ENCODE data around the gene FKBP2.

FKBP2 gene

DNA sequence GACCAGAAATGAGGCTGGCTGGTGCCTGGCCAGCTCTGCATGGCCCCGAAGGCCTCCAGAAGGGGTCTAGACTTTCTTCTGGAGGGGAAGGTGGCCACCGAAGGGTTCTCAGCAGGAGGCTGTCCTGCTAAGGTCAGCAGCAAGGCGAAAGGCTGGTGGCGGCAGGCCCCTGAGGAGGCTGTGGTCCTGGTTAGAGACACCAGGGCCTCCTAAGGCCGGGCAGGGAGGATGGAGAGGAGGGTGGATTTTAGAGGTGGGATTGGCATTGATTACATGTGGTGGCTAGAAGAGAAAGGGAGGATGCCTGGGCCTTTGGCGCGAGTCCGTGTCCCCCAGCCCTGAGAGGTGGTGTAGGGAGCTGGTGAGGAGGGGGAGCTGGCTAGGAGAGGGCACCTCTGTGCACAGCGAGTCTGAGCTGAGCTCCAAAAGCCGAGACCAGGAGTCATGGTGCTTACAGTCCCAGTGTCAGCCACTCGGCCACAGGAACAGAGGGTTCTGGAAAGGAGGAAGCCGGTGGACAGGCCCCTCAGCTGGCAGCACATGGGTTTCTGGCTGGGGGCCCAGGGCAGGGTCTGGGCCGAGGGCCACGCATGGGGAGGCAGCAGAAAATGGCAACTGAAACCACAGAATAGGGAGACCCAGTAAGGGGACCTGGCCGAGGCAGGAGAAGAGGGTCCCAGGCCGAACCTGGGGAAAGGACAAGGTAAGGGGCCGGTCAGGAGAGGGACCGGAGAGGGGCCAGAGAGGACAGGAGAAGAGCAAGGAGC, 31.9 kb upstream of the FKBP2 start:
- peak overlapping the region; percentile 91 for H3K27ac Mint-ChIP-seq
- no peaks in the 10 kb centered on the region for H3K9me3 Mint-ChIP-seq
- intact Hi-C loops (cut with micrococcal nuclease), result no loop called here
- H3K4me1 Mint-ChIP-seq (ENCODE audit: low read depth), result peaks cover 76% of the 10 kb centered on the region
- H3K27me3 Mint-ChIP-seq, result no peaks in the 10 kb centered on the region
- H3K36me3 Mint-ChIP-seq (ENCODE audit: low read depth), result peaks cover 85% of the 10 kb centered on the region
- peak overlapping the region; percentile 92 for H3K4me3 Mint-ChIP-seq

GRCh38 chr11:64209563-64209843, 31.4 kb upstream of the FKBP2 start:
- peak overlapping the region; percentile 92 for H3K4me3 Mint-ChIP-seq
- no peaks in the 10 kb centered on the region for H3K27me3 Mint-ChIP-seq

DNA sequence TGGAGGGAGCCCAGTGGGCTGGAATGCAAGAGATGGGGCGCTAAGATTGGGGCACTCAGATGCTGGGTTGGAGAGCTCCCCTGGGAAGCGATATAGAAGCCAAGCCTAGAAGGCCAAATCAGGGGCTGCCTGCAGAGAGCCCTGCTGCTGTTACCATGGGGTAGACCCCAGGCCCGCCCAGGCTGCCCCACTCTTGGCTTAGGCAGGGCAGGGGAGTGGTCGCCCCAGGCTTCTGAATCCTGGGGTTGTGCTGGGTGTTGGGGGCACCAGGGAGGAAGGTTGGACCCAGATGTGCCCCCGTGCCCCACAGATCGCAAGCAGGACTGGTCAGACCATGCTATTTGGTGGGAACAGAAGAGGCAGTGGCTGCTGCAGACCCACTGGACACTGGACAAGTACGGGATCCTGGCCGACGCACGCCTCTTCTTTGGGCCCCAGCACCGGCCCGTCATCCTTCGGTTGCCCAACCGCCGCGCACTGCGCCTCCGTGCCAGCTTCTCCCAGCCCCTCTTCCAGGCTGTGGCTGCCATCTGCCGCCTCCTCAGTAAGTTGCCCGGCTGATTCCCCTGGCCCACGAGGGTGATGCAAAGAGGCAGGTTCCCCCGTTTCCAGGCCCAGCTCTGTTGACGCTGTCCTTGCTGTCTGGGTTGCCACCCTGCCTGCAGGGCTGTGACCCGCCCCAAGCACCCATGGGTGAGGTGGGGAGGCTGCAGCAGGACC, 30.4 kb upstream of the FKBP2 start:
- H3K27ac Mint-ChIP-seq, result peak overlapping the region; percentile 15
- peaks cover 90% of the 10 kb centered on the region for H3K36me3 Mint-ChIP-seq (ENCODE audit: low read depth)
- H3K4me3 Mint-ChIP-seq, result no peak overlapping the region
- no peaks in the 10 kb centered on the region for H3K9me3 Mint-ChIP-seq
- H3K27me3 Mint-ChIP-seq, result no peaks in the 10 kb centered on the region
- peaks cover 67% of the 10 kb centered on the region for H3K4me1 Mint-ChIP-seq (ENCODE audit: low read depth)
- intact Hi-C loops (cut with micrococcal nuclease), result no loop called here

More at GRCh38 chr11:64209563-64209843, 31.4 kb upstream of the FKBP2 start:
- intact Hi-C loops (cut with micrococcal nuclease), result no loop called here
- Mint-ChIP-seq H3K9me3 (no peaks in the 10 kb centered on the region), H3K4me1 (ENCODE audit: low read depth) (peaks cover 70% of the 10 kb centered on the region), H3K27ac (peak overlapping the region; percentile 91), H3K36me3 (ENCODE audit: low read depth) (peaks cover 85% of the 10 kb centered on the region)

GRCh38 chr11:64211181-64211872, 29.6 kb upstream of the FKBP2 start:
- peaks cover 99% of the 10 kb centered on the region for H3K36me3 Mint-ChIP-seq (ENCODE audit: low read depth)
- H3K4me1 Mint-ChIP-seq (ENCODE audit: low read depth), result peaks cover 59% of the 10 kb centered on the region

GRCh38 chr11:64216879-64217278, 24.0 kb upstream of the FKBP2 start:
- intact Hi-C loops (cut with micrococcal nuclease), result no loop called here
- Mint-ChIP-seq H3K27ac (no peak overlapping the region), H3K9me3 (no peaks in the 10 kb centered on the region), H3K4me3 (no peak overlapping the region), H3K27me3 (no peaks in the 10 kb centered on the region), H3K36me3 (ENCODE audit: low read depth) (peaks cover 100% of the 10 kb centered on the region), H3K4me1 (ENCODE audit: low read depth) (peaks cover 30% of the 10 kb centered on the region)

More at GRCh38 chr11:64211181-64211872, 29.6 kb upstream of the FKBP2 start:
- intact Hi-C loops (cut with micrococcal nuclease), result no loop called here
- H3K27me3 Mint-ChIP-seq, result no peaks in the 10 kb centered on the region
- H3K9me3 Mint-ChIP-seq, result no peaks in the 10 kb centered on the region
- peak overlapping the region; percentile 10 for H3K27ac Mint-ChIP-seq
- no peak overlapping the region for H3K4me3 Mint-ChIP-seq

DNA sequence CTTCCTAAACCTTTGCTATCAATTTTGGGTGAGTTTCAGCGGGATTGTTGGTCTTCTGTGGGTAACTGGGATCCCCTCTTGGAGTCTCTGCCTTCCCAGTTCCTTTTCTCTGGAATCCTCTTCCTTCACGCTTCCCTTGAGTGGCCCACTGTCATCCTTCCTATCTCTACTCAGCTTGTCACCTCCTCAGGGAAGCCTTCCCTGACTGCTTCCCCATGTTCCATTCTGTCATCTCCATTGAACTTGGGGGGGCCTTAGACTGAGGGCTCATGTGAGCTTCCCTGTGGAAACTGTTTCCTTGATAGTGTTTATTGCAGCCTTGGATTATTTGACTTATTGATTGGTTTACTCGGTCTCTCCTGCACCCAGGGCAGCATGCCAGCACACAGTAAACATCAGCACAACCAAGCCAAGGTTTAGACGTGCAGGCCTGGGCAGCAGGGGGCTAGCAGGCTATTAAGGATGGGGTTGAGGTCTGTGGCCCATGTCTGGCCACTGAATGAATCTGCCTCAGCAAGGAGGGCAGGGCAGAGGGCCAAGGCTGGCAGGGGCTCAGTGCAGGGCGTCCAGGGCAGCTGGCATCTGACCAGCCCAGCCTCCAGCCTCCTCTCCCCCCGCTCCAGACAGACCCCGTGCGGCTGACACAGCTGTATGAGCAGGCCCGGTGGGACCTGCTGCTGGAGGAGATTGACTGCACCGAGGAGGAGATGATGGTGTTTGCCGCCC, 22.1 kb upstream of the FKBP2 start:
- intact Hi-C loops (cut with micrococcal nuclease), result no loop called here
- Mint-ChIP-seq H3K27ac (no peak overlapping the region), H3K4me1 (ENCODE audit: low read depth) (peaks cover 25% of the 10 kb centered on the region)

GRCh38 chr11:64219354-64219684, 21.6 kb upstream of the FKBP2 start:
- intact Hi-C loops (cut with micrococcal nuclease), result no loop called here
- Mint-ChIP-seq H3K4me1 (ENCODE audit: low read depth) (peaks cover 30% of the 10 kb centered on the region), H3K27me3 (no peaks in the 10 kb centered on the region), H3K9me3 (no peaks in the 10 kb centered on the region), H3K4me3 (no peak overlapping the region), H3K27ac (no peak overlapping the region), H3K36me3 (ENCODE audit: low read depth) (peaks cover 100% of the 10 kb centered on the region)

More for the DNA sequence above, 22.1 kb upstream of the FKBP2 start:
- Mint-ChIP-seq H3K9me3 (no peaks in the 10 kb centered on the region), H3K36me3 (ENCODE audit: low read depth) (peaks cover 100% of the 10 kb centered on the region), H3K4me3 (no peak overlapping the region), H3K27me3 (no peaks in the 10 kb centered on the region)

GRCh38 chr11:64219755-64220154, 21.1 kb upstream of the FKBP2 start:
- Mint-ChIP-seq H3K27ac (no peak overlapping the region), H3K4me1 (ENCODE audit: low read depth) (peaks cover 34% of the 10 kb centered on the region), H3K9me3 (no peaks in the 10 kb centered on the region), H3K27me3 (no peaks in the 10 kb centered on the region), H3K36me3 (ENCODE audit: low read depth) (peaks cover 100% of the 10 kb centered on the region), H3K4me3 (no peak overlapping the region)
- intact Hi-C loops (cut with micrococcal nuclease), result no loop called here

- peaks cover 98% of the 10 kb centered on the region for H3K36me3 Mint-ChIP-seq (ENCODE audit: low read depth)
- no peaks in the 10 kb centered on the region for H3K27me3 Mint-ChIP-seq
- intact Hi-C loops (cut with micrococcal nuclease), result no loop called here
- no peak overlapping the region for H3K27ac Mint-ChIP-seq
- H3K9me3 Mint-ChIP-seq, result no peaks in the 10 kb centered on the region
- H3K4me3 Mint-ChIP-seq, result no peak overlapping the region
- H3K4me1 Mint-ChIP-seq (ENCODE audit: low read depth), result peaks cover 34% of the 10 kb centered on the region
Observed at GRCh38 chr11:64220271-64220670, 20.6 kb upstream of the FKBP2 start.

- Mint-ChIP-seq H3K9me3 (no peaks in the 10 kb centered on the region), H3K4me1 (ENCODE audit: low read depth) (peaks cover 37% of the 10 kb centered on the region), H3K36me3 (ENCODE audit: low read depth) (peaks cover 93% of the 10 kb centered on the region), H3K27ac (no peak overlapping the region), H3K4me3 (no peak overlapping the region), H3K27me3 (no peaks in the 10 kb centered on the region)
- intact Hi-C loops (cut with micrococcal nuclease), result no loop called here
Observed at GRCh38 chr11:64220798-64221197, 20.1 kb upstream of the FKBP2 start.

GRCh38 chr11:64222651-64223000, 18.3 kb upstream of the FKBP2 start:
- Mint-ChIP-seq H3K4me3 (no peak overlapping the region), H3K27me3 (no peaks in the 10 kb centered on the region), H3K27ac (no peak overlapping the region), H3K9me3 (no peaks in the 10 kb centered on the region), H3K36me3 (ENCODE audit: low read depth) (peaks cover 74% of the 10 kb centered on the region), H3K4me1 (ENCODE audit: low read depth) (peaks cover 48% of the 10 kb centered on the region)
- intact Hi-C loops (cut with micrococcal nuclease), result no loop called here

DNA sequence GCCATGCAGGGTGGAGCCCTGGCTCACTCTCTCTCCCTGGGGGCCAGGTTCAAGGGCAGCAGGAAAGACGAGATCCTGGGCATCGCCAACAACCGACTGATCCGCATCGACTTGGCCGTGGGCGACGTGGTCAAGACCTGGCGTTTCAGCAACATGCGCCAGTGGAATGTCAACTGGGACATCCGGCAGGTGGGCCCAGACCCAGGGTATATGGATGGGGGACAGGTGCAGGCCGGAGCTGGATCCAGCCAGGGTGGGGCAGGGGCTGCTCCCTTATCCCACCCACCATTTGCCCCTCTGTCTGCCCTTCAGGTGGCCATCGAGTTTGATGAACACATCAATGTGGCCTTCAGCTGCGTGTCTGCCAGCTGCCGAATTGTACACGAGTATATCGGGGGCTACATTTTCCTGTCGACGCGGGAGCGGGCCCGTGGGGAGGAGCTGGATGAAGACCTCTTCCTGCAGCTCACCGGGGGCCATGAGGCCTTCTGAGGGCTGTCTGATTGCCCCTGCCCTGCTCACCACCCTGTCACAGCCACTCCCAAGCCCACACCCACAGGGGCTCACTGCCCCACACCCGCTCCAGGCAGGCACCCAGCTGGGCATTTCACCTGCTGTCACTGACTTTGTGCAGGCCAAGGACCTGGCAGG, 17.8 kb upstream of the FKBP2 start:
- Mint-ChIP-seq H3K27ac (no peak overlapping the region), H3K4me3 (no peak overlapping the region), H3K27me3 (no peaks in the 10 kb centered on the region), H3K9me3 (no peaks in the 10 kb centered on the region), H3K36me3 (ENCODE audit: low read depth) (peaks cover 69% of the 10 kb centered on the region), H3K4me1 (ENCODE audit: low read depth) (peaks cover 53% of the 10 kb centered on the region)
- intact Hi-C loops (cut with micrococcal nuclease), result no loop called here

DNA sequence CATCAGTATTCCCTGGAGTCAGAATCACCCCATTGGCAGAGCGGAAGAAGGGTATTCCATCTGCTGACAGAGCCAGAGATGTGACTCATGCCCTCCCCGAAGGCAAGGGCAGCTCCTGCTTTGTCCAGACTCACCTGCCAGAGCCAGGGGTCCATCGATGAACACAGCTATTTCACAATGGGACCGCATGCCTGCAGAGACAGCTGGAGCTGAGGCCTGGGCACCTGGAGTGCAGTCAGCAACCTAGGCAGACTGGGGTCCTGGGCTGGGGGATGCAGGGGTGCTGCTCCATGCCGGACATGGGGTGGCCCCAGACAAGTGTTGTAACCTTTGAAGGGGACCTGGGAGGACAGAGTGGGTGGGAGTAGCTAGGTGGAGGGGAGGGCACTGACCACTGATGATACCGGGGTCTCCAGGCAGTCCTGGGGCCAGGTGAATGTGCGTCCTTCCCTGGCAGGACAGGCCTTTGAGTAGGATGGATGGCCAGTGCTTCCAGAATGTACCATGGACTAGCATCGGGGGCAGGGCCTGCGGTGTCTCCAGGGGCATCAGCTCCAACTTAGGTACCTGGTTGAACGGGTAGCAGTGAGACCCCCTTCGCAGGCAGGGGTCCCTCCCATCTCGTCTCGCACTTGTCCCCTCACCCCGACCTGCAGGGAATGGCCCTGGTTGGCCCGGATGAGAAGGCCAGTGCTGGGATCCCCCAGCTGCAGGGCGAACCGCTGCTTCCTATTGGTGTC, 16.6 kb upstream of the FKBP2 start:
- Mint-ChIP-seq H3K4me3 (no peak overlapping the region), H3K27ac (peak overlapping the region; percentile 92), H3K36me3 (ENCODE audit: low read depth) (peaks cover 63% of the 10 kb centered on the region), H3K27me3 (no peaks in the 10 kb centered on the region), H3K4me1 (ENCODE audit: low read depth) (peaks cover 56% of the 10 kb centered on the region), H3K9me3 (no peaks in the 10 kb centered on the region)
- intact Hi-C loops (cut with micrococcal nuclease), result no loop called here
